ENCODE data around the gene ATP11C.
"Not testable (repeated sequence)": the region's sequence is repeated elsewhere in the genome, so short reads cannot be mapped to it uniquely, and the experiment has no call there.

The ATP11C gene

DNA sequence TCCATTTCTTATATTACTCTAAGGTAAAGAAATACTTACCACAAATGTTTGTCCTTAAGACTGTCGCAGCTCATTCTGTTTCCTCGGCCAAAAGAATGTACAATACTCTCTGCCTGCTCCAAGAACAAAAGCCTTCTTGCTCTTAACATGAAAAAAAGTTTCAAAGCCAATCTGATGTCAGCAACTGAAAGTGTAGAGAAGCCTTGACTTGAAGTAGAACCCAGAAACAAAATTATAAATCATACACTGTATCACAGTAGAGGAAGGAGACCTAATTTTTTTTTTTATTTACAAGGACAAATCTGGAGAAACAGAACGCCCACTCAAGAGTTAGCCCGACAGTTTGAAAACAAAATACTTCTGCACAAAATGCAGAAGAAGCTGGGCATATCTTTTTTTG is 224.8 kb downstream of the ATP11C start, which contains the start of gene MCF2:
TSS of gene MCF2 (minus strand) at position 101 of the 400 bp plus-strand sequence. CDS start 56,423 bp downstream, outside the sequence.
- no peak for DNase-seq

DNA sequence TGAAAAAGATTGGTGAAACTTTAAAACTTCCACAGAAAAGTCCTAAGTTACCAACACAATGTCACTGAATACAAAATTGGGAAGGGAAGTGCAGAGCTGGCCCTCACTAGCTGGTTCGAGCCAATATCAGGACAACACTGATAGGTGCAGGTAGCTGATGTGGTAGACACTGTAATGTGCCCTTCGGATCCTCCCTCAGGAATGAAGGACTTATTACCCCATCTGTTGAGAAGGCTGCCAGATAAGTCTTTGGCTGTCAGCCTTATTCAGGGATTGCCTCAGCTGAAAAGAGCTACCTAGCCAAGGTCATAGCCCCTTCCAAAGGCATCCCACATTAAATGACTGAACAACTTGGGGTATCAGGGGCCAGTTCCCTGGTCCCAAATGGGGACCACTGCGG is 230.2 kb downstream of the ATP11C start:
- DNase-seq = no peak

DNA sequence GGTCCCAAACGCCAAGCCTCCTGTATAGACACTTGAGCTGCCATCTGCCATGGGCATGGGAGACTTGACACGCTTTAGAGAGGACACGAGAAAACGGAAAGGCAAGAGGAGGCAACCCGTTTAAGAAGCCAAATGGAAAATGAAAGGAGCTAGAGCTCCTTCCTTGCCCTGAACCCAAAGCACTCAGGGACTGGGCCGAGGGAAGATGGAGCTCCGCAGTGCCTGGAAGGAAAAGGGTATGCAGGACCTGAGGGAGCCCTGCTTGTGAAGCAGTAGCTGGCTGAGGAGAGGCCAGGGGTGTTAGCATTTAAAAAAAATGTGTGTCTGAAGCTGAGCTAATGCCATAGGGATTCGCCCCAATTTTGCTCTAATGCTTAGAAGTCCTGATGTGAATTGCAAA is 239.9 kb downstream of the ATP11C start:
- DNase-seq = no peak

DNA sequence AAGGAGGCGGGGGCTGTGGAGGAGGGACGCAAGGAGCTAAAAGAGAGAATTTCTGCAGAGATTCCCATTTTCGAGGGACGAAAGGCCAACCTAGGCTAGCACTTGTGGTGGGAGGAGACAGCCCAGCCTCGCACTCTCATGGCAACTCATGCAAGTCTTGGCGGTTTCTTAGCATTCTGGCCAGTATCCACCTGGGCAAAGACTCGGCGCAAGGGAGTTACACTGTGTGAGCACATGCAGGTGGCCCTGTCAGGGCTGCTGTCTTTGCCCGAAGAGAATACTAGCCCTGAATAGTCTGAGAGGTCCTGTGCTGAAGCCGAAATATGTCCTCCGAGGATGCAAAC is 240.4 kb downstream of the ATP11C start:
- DNase-seq = no peak

DNA sequence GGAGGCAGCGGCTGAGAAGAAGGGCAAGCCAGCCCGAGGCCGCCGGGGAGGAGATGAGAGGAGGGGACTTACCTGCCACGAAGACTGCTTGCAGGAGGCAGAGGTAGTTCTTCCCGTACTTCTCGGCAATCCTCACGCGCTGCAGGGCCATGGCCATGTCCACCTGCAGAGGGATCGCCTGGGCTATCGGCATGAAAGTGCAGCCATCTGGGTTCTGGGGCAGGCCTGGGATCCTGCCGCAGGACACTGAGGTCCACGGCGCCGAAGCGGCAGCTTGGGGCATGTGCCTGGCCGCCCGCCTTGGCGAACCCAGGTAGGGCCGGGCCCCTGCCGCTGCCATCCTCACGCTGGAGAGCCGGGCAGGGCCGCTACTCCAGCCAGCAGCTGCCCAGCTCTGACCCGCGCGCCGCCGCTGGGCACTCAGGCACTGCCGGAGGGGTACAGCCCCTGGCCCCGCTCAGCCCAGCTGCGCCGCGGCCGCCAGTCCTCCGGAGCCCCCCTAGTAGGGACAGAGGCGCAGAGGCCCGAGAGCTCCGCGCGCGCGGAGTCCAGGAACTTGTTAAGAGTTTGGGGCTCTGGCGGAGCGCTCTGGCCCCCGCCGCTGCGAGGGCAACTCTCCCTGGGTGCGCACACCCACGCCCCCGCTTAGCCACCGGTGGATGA is 240.9 kb downstream of the ATP11C start:
- DNase-seq = no peak

DNA sequence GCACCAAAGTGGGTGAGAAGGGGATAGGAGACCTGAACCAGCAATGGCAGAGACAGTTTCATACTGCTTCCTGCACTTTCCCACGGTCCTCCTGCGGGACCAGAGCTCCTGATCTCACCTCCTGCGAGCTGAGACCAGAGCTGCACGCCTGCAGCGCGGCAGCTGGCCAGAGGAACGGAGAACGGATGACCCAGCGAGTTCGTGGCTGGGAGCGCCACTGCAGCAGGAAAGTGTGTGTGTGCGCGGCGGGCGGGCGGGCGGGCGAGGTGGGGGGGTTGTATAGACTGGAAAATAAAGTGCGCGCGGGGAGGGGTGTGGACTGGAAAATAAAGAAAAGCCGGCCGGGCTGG is 241.4 kb downstream of the ATP11C start:
- DNase-seq = no peak

DNA sequence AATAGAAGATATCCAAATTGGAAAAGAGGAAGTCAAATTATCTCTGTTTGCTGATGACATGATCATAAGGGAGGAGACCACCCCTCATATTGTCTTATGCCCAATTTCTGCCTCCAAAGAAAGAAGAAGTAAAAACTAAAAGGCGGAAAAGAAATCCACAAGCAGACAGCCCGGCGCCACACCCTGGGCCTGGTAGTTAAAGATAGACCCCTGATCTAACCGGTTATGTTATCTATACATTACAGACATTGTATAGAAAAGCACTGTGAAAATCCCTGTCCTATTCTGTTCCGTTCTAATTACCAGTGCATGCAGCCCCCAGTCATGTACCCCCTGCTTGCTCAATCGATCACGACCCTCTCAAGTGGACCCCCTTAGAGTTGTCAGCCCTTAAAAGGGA is 247.7 kb downstream of the ATP11C start:
- not testable (repeated sequence) for DNase-seq

DNA sequence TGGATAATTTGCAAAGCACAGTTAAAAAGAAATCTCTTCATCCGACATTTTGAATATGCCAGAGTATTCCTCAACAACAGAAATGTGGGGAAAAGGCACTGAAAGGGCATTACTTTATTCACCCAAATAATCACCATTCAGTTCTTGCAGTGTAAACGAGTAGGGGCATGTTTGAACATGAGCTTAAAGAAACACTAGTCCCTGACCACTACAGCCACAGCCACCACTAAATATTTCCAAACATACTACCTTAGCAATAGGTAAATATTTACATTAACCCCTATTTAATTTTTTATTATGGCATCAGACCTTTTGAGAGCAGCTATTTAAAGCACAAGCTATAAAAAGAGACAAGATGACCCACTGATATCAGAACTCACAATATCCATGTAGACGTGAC is 252.5 kb downstream of the ATP11C start:
- no peak for DNase-seq
